ENCODE measurements around the gene MKNK2.

DNA sequence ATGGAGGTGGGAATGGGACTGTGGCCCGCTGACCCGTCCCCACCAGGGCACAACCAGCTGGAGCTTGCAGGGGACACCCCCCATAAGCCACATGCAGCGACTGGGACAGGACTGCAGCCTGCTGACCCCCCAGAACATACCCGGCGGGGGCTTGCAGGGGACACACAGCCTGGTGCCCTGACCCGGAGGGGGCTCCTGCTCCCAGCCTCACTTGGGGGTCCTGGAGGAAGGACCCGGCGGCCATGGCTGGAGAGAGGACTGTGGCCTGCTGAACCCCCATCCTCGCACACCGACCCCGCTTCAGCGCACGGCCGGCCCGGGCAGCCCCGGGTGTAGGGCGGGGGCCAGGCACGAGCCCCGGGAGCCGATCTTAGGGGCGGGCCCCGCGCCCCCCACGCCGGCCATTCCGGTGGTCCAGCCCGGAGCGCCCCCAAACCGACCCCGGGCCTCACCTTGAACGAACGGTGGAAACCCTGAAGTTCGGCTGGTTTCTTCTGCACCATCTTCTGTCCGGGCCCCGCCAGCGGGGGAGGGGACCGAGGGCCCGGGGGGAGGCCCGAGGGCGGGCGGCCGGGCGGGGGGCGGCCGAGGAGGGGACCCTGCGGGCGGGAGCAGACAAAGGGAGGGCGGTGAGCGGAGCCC lies 574 bp downstream of the MKNK2 start:
- TF ChIP-seq, protein P1, sequence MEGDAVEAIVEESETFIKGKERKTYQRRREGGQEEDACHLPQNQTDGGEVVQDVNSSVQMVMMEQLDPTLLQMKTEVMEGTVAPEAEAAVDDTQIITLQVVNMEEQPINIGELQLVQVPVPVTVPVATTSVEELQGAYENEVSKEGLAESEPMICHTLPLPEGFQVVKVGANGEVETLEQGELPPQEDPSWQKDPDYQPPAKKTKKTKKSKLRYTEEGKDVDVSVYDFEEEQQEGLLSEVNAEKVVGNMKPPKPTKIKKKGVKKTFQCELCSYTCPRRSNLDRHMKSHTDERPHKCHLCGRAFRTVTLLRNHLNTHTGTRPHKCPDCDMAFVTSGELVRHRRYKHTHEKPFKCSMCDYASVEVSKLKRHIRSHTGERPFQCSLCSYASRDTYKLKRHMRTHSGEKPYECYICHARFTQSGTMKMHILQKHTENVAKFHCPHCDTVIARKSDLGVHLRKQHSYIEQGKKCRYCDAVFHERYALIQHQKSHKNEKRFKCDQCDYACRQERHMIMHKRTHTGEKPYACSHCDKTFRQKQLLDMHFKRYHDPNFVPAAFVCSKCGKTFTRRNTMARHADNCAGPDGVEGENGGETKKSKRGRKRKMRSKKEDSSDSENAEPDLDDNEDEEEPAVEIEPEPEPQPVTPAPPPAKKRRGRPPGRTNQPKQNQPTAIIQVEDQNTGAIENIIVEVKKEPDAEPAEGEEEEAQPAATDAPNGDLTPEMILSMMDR (IDR thresholded peaks at IDR 0.05; ENCODE audit: poor library complexity, severe bottlenecking) = no peak
- TF ChIP-seq EZH2 (IDR thresholded peaks at IDR 0.05; ENCODE audit: borderline replicate concordance, insufficient read depth, low read length, poor library complexity, severe bottlenecking) (no peak), SMC3 (conservative IDR thresholded peaks at IDR 0.05; ENCODE audit: poor library complexity) (no peak), TAF1 (IDR thresholded peaks at IDR 0.05; ENCODE audit: low read depth) (no peak), RAD21 (conservative IDR thresholded peaks at IDR 0.05) (no peak), POLR2AphosphoS5 (IDR thresholded peaks at IDR 0.05) (no peak), EP300 (conservative IDR thresholded peaks at IDR 0.05; ENCODE audit: poor library complexity, severe bottlenecking) (no peak)
- TF ChIP-seq, protein P2, sequence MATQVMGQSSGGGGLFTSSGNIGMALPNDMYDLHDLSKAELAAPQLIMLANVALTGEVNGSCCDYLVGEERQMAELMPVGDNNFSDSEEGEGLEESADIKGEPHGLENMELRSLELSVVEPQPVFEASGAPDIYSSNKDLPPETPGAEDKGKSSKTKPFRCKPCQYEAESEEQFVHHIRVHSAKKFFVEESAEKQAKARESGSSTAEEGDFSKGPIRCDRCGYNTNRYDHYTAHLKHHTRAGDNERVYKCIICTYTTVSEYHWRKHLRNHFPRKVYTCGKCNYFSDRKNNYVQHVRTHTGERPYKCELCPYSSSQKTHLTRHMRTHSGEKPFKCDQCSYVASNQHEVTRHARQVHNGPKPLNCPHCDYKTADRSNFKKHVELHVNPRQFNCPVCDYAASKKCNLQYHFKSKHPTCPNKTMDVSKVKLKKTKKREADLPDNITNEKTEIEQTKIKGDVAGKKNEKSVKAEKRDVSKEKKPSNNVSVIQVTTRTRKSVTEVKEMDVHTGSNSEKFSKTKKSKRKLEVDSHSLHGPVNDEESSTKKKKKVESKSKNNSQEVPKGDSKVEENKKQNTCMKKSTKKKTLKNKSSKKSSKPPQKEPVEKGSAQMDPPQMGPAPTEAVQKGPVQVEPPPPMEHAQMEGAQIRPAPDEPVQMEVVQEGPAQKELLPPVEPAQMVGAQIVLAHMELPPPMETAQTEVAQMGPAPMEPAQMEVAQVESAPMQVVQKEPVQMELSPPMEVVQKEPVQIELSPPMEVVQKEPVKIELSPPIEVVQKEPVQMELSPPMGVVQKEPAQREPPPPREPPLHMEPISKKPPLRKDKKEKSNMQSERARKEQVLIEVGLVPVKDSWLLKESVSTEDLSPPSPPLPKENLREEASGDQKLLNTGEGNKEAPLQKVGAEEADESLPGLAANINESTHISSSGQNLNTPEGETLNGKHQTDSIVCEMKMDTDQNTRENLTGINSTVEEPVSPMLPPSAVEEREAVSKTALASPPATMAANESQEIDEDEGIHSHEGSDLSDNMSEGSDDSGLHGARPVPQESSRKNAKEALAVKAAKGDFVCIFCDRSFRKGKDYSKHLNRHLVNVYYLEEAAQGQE (IDR thresholded peaks at IDR 0.05; ENCODE audit: borderline replicate concordance) = no peak
